Activated CD4-positive, alpha-beta T cell treated with anti-CD3 and anti-CD28 coated beads, Interleukin-2, amount 10 ng/mL, durations not matched to agents 7 days and 5 days (primary cell): ENCODE results near the gene OCIAD2. TPM values are rescaled to one million over a fixed set of nuclear protein-coding genes. Genes with fewer than 3 reads are reported as not detected.

Experiments
- CTCF ChIA-PET: fragments of 350-600 bp; sonication (Branson Sonifier 250); formaldehyde crosslinking; loops from one replicate; lab custom pipeline; 2021; ENCODE audit warnings: antibody characterized with exemption; lab: Charles Lee
- POLR2A ChIA-PET: fragments of 350-600 bp; sonication (Branson Sonifier 250); formaldehyde crosslinking; loops from one replicate; lab custom pipeline; 2021; ENCODE audit warnings: antibody characterized with exemption; lab: Charles Lee
- DNase-seq: peaks from one replicate; pipeline ENCODE4 v3.0.0-alpha.2; 2020
- H3K27ac Mint-ChIP-seq: one replicate; pipeline ENCODE4 v1.8.0; 2021; ENCODE audit warnings: mild to moderate bottlenecking, moderate library complexity, mixed read lengths
- H3K27me3 Mint-ChIP-seq: one replicate; pipeline ENCODE4 v1.8.0; 2021; ENCODE audit warnings: mixed read lengths
- H3K36me3 Mint-ChIP-seq: one replicate; pipeline ENCODE4 v1.8.0; 2021; ENCODE audit warnings: low read depth, mixed read lengths
- H3K4me1 Mint-ChIP-seq: one replicate; pipeline ENCODE4 v1.8.0; 2021; ENCODE audit warnings: mixed read lengths
- H3K4me3 Mint-ChIP-seq: one replicate; pipeline ENCODE4 v1.8.0; 2021; ENCODE audit warnings: mild to moderate bottlenecking, moderate library complexity, mixed read lengths
- H3K9me3 Mint-ChIP-seq: one replicate; pipeline ENCODE4 v1.8.0; 2021; ENCODE audit warnings: mixed read lengths
- total RNA-seq, 2 experiments: library from RNA; stranded (reverse); gene quantifications; one replicate each; pipeline ENCODE4 v1.2.3, GENCODE V29; 2021

OCIAD2 gene
- total RNA-seq, 2 experiments from 2014 or later, result 99.0 to 137 TPM

- no peaks in the 10 kb centered on the region for H3K9me3 Mint-ChIP-seq
- CTCF ChIA-PET, result no interaction called here
- no peak overlapping the region for H3K4me3 Mint-ChIP-seq
- peaks cover 20% of the 10 kb centered on the region for H3K4me1 Mint-ChIP-seq
- H3K27ac Mint-ChIP-seq, result no peak overlapping the region
- POLR2A ChIA-PET, result interaction anchor here (0.6 kb wide), 1 partner anchor 9 kb away, joined by 6 read pairs; no protein-coding TSS in a partner anchor
- H3K27me3 Mint-ChIP-seq, result no peaks in the 10 kb centered on the region
- peaks cover 30% of the 10 kb centered on the region for H3K36me3 Mint-ChIP-seq
- DNase-seq, result no peak
These were observed 69.9 kb downstream of the OCIAD2 start for GRCh38 chr4:48836658-48837057.

Other genes with a start within 250 kb of the OCIAD2 start
- gene FRYL, start 126.5 kb downstream of the OCIAD2 start, total RNA-seq, result 100 to 1,000 TPM in 1 of 2 experiments, 10 to 100 TPM in 1; 96.8 to 102 TPM
- gene OCIAD1, start 75.7 kb downstream of the OCIAD2 start, total RNA-seq, result 100 to 1,000 TPM in 1 of 2 experiments, 10 to 100 TPM in 1; 93.6 to 120 TPM
- gene CWH43, start 79.5 kb upstream of the OCIAD2 start, total RNA-seq, result not detected